Activated CD8-positive, alpha-beta T cell treated with anti-CD3 and anti-CD28 coated beads for 36 hours (primary cell): ENCODE results near the gene WBP1L. TPM values are rescaled to one million over a fixed set of nuclear protein-coding genes. Genes with fewer than 3 reads are reported as not detected.

ENCODE experiments used
- ATAC-seq: fragments of 200-7000 bp; cut with Tn5 transposase; one replicate; pipeline ENCODE4 v1.10.0; 2021; ENCODE audit warnings: mild to moderate bottlenecking, moderate library complexity
- CTCF ChIA-PET: fragments of 350-600 bp; sonication (Branson Sonifier 250); formaldehyde crosslinking; loops from one replicate; lab custom pipeline; 2021; ENCODE audit warnings: antibody characterized with exemption; lab: Charles Lee
- POLR2A ChIA-PET: fragments of 350-600 bp; sonication (Branson Sonifier 250); formaldehyde crosslinking; loops from one replicate; lab custom pipeline; 2021; ENCODE audit warnings: antibody characterized with exemption; lab: Charles Lee
- DNase-seq: peaks from one replicate; pipeline ENCODE4 v3.0.0-alpha.2; 2020
- H3K27ac Mint-ChIP-seq: one replicate; pipeline ENCODE4 v1.8.0; 2021; ENCODE audit warnings: mild to moderate bottlenecking, mixed read lengths
- H3K27me3 Mint-ChIP-seq: one replicate; pipeline ENCODE4 v1.8.0; 2021; ENCODE audit warnings: mixed read lengths
- H3K36me3 Mint-ChIP-seq: one replicate; pipeline ENCODE4 v1.8.0; 2021; ENCODE audit warnings: low read depth, mixed read lengths
- H3K4me1 Mint-ChIP-seq: one replicate; pipeline ENCODE4 v1.8.0; 2021; ENCODE audit warnings: low read depth, mixed read lengths
- H3K4me3 Mint-ChIP-seq: one replicate; pipeline ENCODE4 v1.8.0; 2021; ENCODE audit warnings: mild to moderate bottlenecking, moderate library complexity, mixed read lengths
- H3K9me3 Mint-ChIP-seq: one replicate; pipeline ENCODE4 v1.8.0; 2021; ENCODE audit warnings: mixed read lengths
- intact Hi-C: fragments of 100-400 bp; cut with micrococcal nuclease; formaldehyde crosslinking; loops from one replicate; pipeline ENCODE4 v1.10.0; 2022
- total RNA-seq, 2 experiments: library from RNA; stranded (reverse); gene quantifications; one replicate each; pipeline ENCODE4 v1.2.3, GENCODE V29; 2021
- TF ChIP-seq, protein P1 (sequence below): fragments of 200-600 bp; IDR thresholded peaks from one replicate; pipeline ENCODE4 v1.8.0; 2022; ENCODE audit warnings: antibody characterized with exemption, mild to moderate bottlenecking

WBP1L gene
- total RNA-seq, 2 experiments from 2014 or later: 11.4 to 12.7 TPM

DNA sequence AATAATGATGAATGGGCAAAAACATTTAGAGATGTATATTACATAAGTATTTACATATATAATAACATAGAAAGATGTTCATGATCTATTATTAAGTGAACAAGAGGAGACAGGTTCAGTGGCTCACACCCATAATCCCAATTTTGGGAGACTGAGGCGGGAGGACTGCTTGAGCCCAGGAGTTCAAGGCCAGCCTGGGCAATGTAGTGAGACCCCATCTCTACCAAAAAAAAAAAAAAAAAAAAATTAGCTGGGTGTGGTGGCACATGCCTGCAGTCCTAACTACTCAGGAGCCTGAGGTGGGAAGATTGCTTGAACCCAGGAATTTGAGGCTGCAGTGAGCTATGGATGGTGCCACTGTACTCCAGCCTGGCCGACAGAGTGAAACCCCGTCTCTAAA lies 42.0 kb upstream of the WBP1L start:
- Mint-ChIP-seq H3K9me3 (no peaks in the 10 kb centered on the region), H3K27me3 (no peaks in the 10 kb centered on the region), H3K4me1 (peaks cover 21% of the 10 kb centered on the region), H3K36me3 (peaks cover 24% of the 10 kb centered on the region), H3K4me3 (no peak overlapping the region), H3K27ac (no peak overlapping the region)
- ChIA-PET POLR2A (no interaction called here), CTCF (interaction anchor here (1.2 to 1.7 kb wide), 3 partner anchors 9 to 26 kb away, joined by 3 to 6 read pairs (median 6); partner anchors contain the start of genes ARL3 and SFXN2)
- intact Hi-C loops: no loop called here
- DNase-seq (no peak), ATAC-seq (no peak)
- TF ChIP-seq, protein P1, sequence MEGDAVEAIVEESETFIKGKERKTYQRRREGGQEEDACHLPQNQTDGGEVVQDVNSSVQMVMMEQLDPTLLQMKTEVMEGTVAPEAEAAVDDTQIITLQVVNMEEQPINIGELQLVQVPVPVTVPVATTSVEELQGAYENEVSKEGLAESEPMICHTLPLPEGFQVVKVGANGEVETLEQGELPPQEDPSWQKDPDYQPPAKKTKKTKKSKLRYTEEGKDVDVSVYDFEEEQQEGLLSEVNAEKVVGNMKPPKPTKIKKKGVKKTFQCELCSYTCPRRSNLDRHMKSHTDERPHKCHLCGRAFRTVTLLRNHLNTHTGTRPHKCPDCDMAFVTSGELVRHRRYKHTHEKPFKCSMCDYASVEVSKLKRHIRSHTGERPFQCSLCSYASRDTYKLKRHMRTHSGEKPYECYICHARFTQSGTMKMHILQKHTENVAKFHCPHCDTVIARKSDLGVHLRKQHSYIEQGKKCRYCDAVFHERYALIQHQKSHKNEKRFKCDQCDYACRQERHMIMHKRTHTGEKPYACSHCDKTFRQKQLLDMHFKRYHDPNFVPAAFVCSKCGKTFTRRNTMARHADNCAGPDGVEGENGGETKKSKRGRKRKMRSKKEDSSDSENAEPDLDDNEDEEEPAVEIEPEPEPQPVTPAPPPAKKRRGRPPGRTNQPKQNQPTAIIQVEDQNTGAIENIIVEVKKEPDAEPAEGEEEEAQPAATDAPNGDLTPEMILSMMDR: no peak

DNA sequence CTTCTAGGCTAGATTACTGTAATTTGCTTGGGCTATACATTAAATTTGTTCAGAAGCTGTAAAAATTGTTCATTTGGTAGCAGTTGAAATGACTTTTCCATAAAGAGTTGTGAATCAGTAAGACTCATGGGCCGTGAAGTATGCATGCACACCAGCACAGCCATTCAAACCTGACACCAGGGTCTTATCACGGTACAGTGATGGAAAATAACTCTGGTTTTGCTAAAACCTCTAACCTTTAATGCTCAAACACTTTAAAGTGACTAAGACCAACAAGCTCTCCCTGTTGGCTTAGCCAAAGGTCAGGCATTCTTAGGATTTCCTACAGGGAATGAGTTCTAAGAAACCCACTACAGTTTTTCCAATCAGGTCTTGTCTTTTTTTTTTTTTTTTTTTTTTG lies 41.0 kb upstream of the WBP1L start:
- TF ChIP-seq, protein P1: no peak
- Mint-ChIP-seq H3K9me3 (no peaks in the 10 kb centered on the region), H3K27me3 (no peaks in the 10 kb centered on the region), H3K36me3 (peaks cover 21% of the 10 kb centered on the region), H3K27ac (no peak overlapping the region), H3K4me3 (no peak overlapping the region), H3K4me1 (peaks cover 26% of the 10 kb centered on the region)
- peak; percentile 65 for ATAC-seq
- DNase-seq: peak; percentile 24
- ChIA-PET CTCF (interaction anchor here (1.7 kb wide), 1 partner anchor 27 kb away, joined by 6 read pairs; no protein-coding TSS in a partner anchor), POLR2A (no interaction called here)
- intact Hi-C loops: no loop called here

DNA sequence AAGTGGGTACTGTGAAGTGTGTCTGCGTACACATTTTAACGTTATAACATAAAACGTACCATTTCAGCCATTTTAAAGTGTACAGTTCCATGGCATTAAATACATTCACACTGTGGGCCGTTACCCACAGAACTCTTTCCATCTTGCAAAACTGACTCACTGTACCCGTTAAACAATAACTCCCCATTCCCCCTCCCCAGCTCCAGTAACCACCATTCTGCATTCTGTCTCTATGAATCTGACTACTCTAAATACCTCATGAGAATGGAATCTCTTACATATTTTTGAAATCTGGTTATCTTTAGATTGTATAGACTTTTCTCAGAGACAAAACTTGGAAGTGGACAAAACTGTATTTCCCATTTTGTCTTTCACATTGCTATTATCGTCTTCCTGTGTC lies 38.8 kb upstream of the WBP1L start:
- Mint-ChIP-seq H3K27me3 (no peaks in the 10 kb centered on the region), H3K27ac (peak overlapping the region; percentile 75), H3K9me3 (no peaks in the 10 kb centered on the region), H3K4me1 (peaks cover 26% of the 10 kb centered on the region), H3K36me3 (peaks cover 10% of the 10 kb centered on the region), H3K4me3 (no peak overlapping the region)
- ChIA-PET POLR2A (interaction anchor here (2.4 kb wide), 1 partner anchor 9 kb away, joined by 11 read pairs; the partner anchor contains the start of gene ARL3), CTCF (interaction anchor here (1.0 to 1.4 kb wide), 2 partner anchors 9 to 26 kb away, joined by 3 read pairs; partner anchors contain the start of gene ARL3)
- peak; percentile 37 for DNase-seq
- intact Hi-C loops: no loop called here
- TF ChIP-seq, protein P1: no peak
- ATAC-seq: peak; percentile 72

DNA sequence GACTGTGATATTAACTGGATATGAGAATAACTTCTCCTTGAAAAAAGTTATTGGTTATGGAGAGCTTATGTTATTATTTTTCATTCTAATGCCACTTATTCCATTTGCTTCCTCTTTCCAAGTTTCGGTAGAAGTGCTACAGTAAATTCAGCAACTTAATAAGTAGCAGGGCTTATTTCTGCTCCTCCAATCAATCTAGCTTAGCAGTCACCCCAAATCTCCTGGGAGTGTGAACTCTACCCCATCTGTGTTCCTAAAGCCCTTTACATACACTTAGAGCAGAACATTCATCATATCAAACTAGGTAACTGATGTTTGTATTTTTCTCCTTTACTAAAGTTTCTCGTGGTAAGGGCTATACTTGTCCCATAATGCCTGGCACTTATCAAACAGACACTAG lies 38.2 kb upstream of the WBP1L start:
- Mint-ChIP-seq H3K27ac (no peak overlapping the region), H3K27me3 (no peaks in the 10 kb centered on the region), H3K9me3 (no peaks in the 10 kb centered on the region), H3K4me1 (peaks cover 32% of the 10 kb centered on the region), H3K36me3 (peaks cover 9% of the 10 kb centered on the region), H3K4me3 (no peak overlapping the region)
- TF ChIP-seq, protein P1: no peak
- ChIA-PET CTCF (interaction anchor here (1.0 to 1.4 kb wide), 2 partner anchors 8 to 26 kb away, joined by 3 read pairs; partner anchors contain the start of gene ARL3), POLR2A (interaction anchor here (2.4 kb wide), 1 partner anchor 8 kb away, joined by 11 read pairs; the partner anchor contains the start of gene ARL3)
- no peak for ATAC-seq
- DNase-seq: no peak
- intact Hi-C loops: no loop called here

DNA sequence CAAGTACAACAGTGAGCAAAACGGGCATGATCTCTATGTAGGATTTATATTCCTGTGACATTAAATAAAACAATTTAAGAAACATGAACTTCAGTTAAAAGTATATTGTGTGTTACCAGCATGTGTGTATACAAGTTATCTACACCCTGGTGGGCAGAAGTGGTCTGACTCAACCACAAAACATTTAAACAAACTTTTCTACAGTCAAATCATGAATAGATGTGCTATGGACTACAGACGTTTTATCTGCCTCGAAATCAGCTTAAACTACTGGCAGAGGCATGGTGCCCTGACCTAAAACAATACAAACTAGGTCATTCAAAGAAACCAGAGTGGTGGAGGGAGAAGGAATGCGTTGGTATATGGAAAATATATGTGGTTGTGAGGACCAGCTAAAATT lies 33.1 kb upstream of the WBP1L start:
- intact Hi-C loops: loop anchor here (5.0 kb wide), 2 partner anchors 33 to 63 kb away; no protein-coding TSS in a partner anchor
- Mint-ChIP-seq H3K27ac (peak overlapping the region; percentile 22), H3K4me1 (peaks cover 37% of the 10 kb centered on the region), H3K4me3 (no peak overlapping the region), H3K27me3 (no peaks in the 10 kb centered on the region), H3K9me3 (no peaks in the 10 kb centered on the region), H3K36me3 (peaks cover 5% of the 10 kb centered on the region)
- ATAC-seq (no peak), DNase-seq (peak; percentile 41)
- TF ChIP-seq, protein P1: no peak
- POLR2A ChIA-PET: interaction anchor here (0.7 to 2.1 kb wide), 5 partner anchors 36 to 453 kb away, joined by 3 to 6 read pairs (median 3); no protein-coding TSS in a partner anchor
- CTCF ChIA-PET: interaction anchor here (0.8 to 2.8 kb wide), 4 partner anchors 9 to 66 kb away, joined by 3 to 13 read pairs (median 6); no protein-coding TSS in a partner anchor
